WTC11 (cell line): Measurements from ENCODE around the gene ARHGEF17. TPM values are rescaled to one million over a fixed set of nuclear protein-coding genes. Genes with fewer than 3 reads are reported as not detected.

Source experiments
- ATAC-seq: fragments of 200-7000 bp; cut with Tn5 transposase; 2 replicates; pipeline ENCODE4 v1.10.0; 2021; ENCODE audit warnings: mild to moderate bottlenecking, moderate library complexity
- CTCF ChIA-PET: fragments of 300-600 bp; sonication (Branson Sonifier 250); formaldehyde crosslinking; loops from one replicate; lab custom pipeline; 2021; ENCODE audit warnings: antibody characterized with exemption; lab: Charles Lee
- POLR2A ChIA-PET: fragments of 350-600 bp; sonication (Branson Sonifier 250); formaldehyde crosslinking; loops from one replicate; lab custom pipeline; 2021; ENCODE audit warnings: antibody characterized with exemption; lab: Charles Lee
- DNase-seq: peaks from one replicate; pipeline ENCODE4 v3.0.0; 2021; ENCODE audit warnings: low spot score
- H3K27ac Mint-ChIP-seq: 2 replicates; pipeline ENCODE4 v1.8.0; 2021; ENCODE audit warnings: mixed read lengths
- H3K27me3 Mint-ChIP-seq: 2 replicates; pipeline ENCODE4 v1.8.0; 2021; ENCODE audit warnings: low read depth, mild to moderate bottlenecking, moderate library complexity, mixed read lengths
- H3K36me3 Mint-ChIP-seq: 2 replicates; pipeline ENCODE4 v1.8.0; 2021; ENCODE audit warnings: mixed read lengths
- H3K4me1 Mint-ChIP-seq: 2 replicates; pipeline ENCODE4 v1.8.0; 2022; ENCODE audit warnings: mixed read lengths
- H3K4me3 Mint-ChIP-seq: 2 replicates; pipeline ENCODE4 v1.8.0; 2021; ENCODE audit warnings: mild to moderate bottlenecking, moderate library complexity, mixed read lengths
- H3K9me3 Mint-ChIP-seq: 2 replicates; pipeline ENCODE4 v1.8.0; 2021; ENCODE audit warnings: mixed read lengths
- CREB1 ChIP-seq: sonication (generic); formaldehyde crosslinking; IDR thresholded peaks from 2 replicates; pipeline ENCODE4 v1.8.0; 2023; ENCODE audit warnings: mild to moderate bottlenecking, missing genetic modification reagents
- CREM ChIP-seq: sonication (generic); formaldehyde crosslinking; IDR thresholded peaks from 2 replicates; pipeline ENCODE4 v1.8.1; 2022; ENCODE audit warnings: mild to moderate bottlenecking, missing genetic modification reagents, moderate library complexity
- E2F5 ChIP-seq: sonication (generic); formaldehyde crosslinking; IDR thresholded peaks from 2 replicates; pipeline ENCODE4 v1.8.1; 2022; ENCODE audit warnings: mild to moderate bottlenecking, moderate library complexity, missing genetic modification reagents
- HMGA2 ChIP-seq: fragments of 250-450 bp; sonication (Bioruptor Pico); IDR thresholded peaks from 2 replicates; pipeline ENCODE4 v1.4.0; 2021; ENCODE audit warnings: mild to moderate bottlenecking, moderate library complexity
- JUN ChIP-seq: sonication (generic); formaldehyde crosslinking; IDR thresholded peaks from 2 replicates; pipeline ENCODE4 v1.8.0; 2023; ENCODE audit warnings: mild to moderate bottlenecking, missing genetic modification reagents
- MXD4 ChIP-seq: fragments of 250-450 bp; sonication (Bioruptor Pico); IDR thresholded peaks from 2 replicates; pipeline ENCODE4 v1.8.0; 2021; ENCODE audit warnings: mild to moderate bottlenecking, moderate library complexity, borderline replicate concordance
- NFE2L1 ChIP-seq: sonication (generic); formaldehyde crosslinking; IDR thresholded peaks from 2 replicates; pipeline ENCODE4 v1.8.1; 2023; ENCODE audit warnings: missing genetic modification reagents
- NR2C2 ChIP-seq: sonication (generic); formaldehyde crosslinking; IDR thresholded peaks from 2 replicates; pipeline ENCODE4 v1.8.0; 2022; ENCODE audit warnings: mild to moderate bottlenecking, missing genetic modification reagents
- NR3C1 ChIP-seq: sonication (generic); formaldehyde crosslinking; conservative IDR thresholded peaks from 2 replicates; pipeline ENCODE4 v1.8.1; 2023; ENCODE audit warnings: low read depth, mild to moderate bottlenecking, missing genetic modification reagents
- OVOL2 ChIP-seq: fragments of 250-450 bp; sonication (Bioruptor Pico); IDR thresholded peaks from 2 replicates; pipeline ENCODE4 v1.9.0; 2021; ENCODE audit warnings: mild to moderate bottlenecking, borderline replicate concordance
- RELA ChIP-seq: sonication (generic); formaldehyde crosslinking; IDR thresholded peaks from 2 replicates; pipeline ENCODE4 v1.8.1; 2022; ENCODE audit warnings: missing genetic modification reagents, mild to moderate bottlenecking, borderline replicate concordance
- RORB ChIP-seq: fragments of 250-450 bp; sonication (Bioruptor Pico); IDR thresholded peaks from 2 replicates; pipeline ENCODE4 v1.9.0; 2021; ENCODE audit warnings: mild to moderate bottlenecking
- SMAD3 ChIP-seq: sonication (generic); formaldehyde crosslinking; IDR thresholded peaks from 2 replicates; pipeline ENCODE4 v1.8.0; 2022; ENCODE audit warnings: missing genetic modification reagents, mild to moderate bottlenecking, borderline replicate concordance
- STAT6 ChIP-seq: sonication (generic); formaldehyde crosslinking; conservative IDR thresholded peaks from 2 replicates; pipeline ENCODE4 v1.8.1; 2023; ENCODE audit warnings: mild to moderate bottlenecking, low read depth, missing genetic modification reagents, moderate library complexity
- TCF7 ChIP-seq: sonication (generic); formaldehyde crosslinking; IDR thresholded peaks from 2 replicates; pipeline ENCODE4 v1.8.0; 2022; ENCODE audit warnings: mild to moderate bottlenecking, low read depth, missing genetic modification reagents, moderate library complexity
- TEAD1 ChIP-seq: sonication (generic); formaldehyde crosslinking; IDR thresholded peaks from 2 replicates; pipeline ENCODE4 v1.8.0; 2022; ENCODE audit warnings: mild to moderate bottlenecking, missing genetic modification reagents
- USF1 ChIP-seq: sonication (generic); formaldehyde crosslinking; IDR thresholded peaks from 2 replicates; pipeline ENCODE4 v1.8.0; 2022; ENCODE audit warnings: mild to moderate bottlenecking, missing genetic modification reagents
- ZNF138 ChIP-seq: sonication (generic); formaldehyde crosslinking; conservative IDR thresholded peaks from 2 replicates; pipeline ENCODE4 v1.8.1; 2022; ENCODE audit warnings: mild to moderate bottlenecking, moderate library complexity, missing genetic modification reagents
- ZNF671 ChIP-seq: fragments of 250-450 bp; sonication (Bioruptor Pico); IDR thresholded peaks from 2 replicates; pipeline ENCODE4 v1.8.0; 2021; ENCODE audit warnings: mild to moderate bottlenecking
- total RNA-seq: library from RNA; stranded (reverse); gene quantifications from 3 replicates; pipeline ENCODE4 v1.2.3, GENCODE V29; 2021
- TF ChIP-seq, protein P1 (sequence below): sonication (generic); formaldehyde crosslinking; IDR thresholded peaks from 2 replicates; pipeline ENCODE4 v1.8.1; 2023; ENCODE audit warnings: mild to moderate bottlenecking, missing genetic modification reagents, moderate library complexity

ARHGEF17 gene
- total RNA-seq, 1 experiment from 2014 or later: 18.2 TPM

GRCh38 chr11:73412308-73412707, 104.2 kb downstream of the ARHGEF17 start (continued):
- no peak for TF ChIP-seq STAT6 (CRISPR knock-in tag)
- no peak for TF ChIP-seq HMGA2 (CRISPR knock-in tag)
- no peak for TF ChIP-seq ZNF138
- TF ChIP-seq CREB1 (CRISPR knock-in tag): no peak
- no peak for TF ChIP-seq NR3C1 (CRISPR knock-in tag)
- TF ChIP-seq TCF7 (CRISPR knock-in tag): no peak

DNA sequence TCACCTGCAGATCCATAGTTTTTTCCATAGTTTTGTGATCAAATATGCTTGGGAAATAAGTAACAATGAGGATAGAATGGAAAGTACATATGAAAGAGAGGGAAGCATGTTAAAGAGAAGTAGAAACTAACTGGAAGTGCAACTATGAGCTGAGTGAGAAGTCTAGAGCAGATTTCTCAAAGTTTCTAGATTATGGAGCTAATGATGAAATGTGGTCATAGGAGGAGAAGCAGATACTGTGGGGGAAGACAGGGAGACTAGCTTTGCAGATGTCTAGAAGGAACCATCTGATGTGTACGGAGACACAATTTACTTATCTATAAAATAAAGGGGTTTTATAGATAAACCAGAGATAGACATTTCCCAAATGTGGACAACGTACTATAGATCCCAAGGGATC, 105.2 kb downstream of the ARHGEF17 start:
- H3K4me1 Mint-ChIP-seq: no peaks in the 10 kb centered on the region
- H3K36me3 Mint-ChIP-seq: peaks cover 15% of the 10 kb centered on the region
- ATAC-seq (no peak), DNase-seq (no peak)
- H3K27me3 Mint-ChIP-seq: no peaks in the 10 kb centered on the region
- ChIA-PET CTCF (interaction anchor here (0.9 to 1.8 kb wide), 2 partner anchors 62 to 213 kb away, joined by 3 to 4 read pairs; no protein-coding TSS in a partner anchor), POLR2A (interaction anchor here (0.6 kb wide), 1 partner anchor 517 kb away, joined by 4 read pairs; no protein-coding TSS in a partner anchor)
- no peak overlapping the region for H3K27ac Mint-ChIP-seq
- no peak for TF ChIP-seq STAT6 (CRISPR knock-in tag)
- TF ChIP-seq RORB (CRISPR knock-in tag): no peak
- TF ChIP-seq JUN (CRISPR knock-in tag): no peak
- no peak for TF ChIP-seq HMGA2 (CRISPR knock-in tag)
- no peak for TF ChIP-seq NFE2L1 (CRISPR knock-in tag)
- TF ChIP-seq OVOL2 (CRISPR knock-in tag): no peak
- no peak overlapping the region for H3K4me3 Mint-ChIP-seq
- H3K9me3 Mint-ChIP-seq: no peaks in the 10 kb centered on the region

DNA sequence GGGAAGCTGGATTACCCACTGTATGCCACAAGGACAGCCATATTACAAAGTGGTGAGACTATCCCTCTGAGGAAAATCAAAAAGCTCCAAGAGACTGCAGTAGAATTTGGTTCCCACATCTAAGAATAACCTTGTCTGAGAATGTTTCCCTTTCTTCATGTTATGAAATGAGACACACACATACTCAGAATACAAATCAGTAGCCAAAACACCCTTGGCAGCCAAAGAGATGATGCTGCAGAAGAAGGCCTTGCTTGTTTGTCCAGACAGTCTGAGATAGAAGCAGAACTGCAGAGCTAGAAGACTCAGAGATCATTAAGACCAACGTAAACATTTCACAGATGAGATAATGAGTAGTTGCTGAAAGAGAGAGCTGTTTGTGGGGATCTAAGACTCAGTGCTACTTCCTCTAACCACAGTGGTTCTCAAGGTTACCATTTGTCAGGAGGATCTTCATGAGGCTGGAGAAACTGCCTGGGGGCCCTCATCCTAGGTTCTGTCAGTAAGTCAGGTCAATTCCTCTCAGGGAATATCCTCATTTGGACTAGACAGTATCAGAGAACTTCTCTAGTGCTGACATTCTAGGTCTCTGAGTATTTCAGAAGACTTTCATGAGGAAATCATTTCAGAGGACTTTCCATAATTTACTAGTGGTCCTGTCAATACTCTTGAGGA, 107.0 kb downstream of the ARHGEF17 start:
- ChIA-PET CTCF (interaction anchor here (1.2 to 1.4 kb wide), 3 partner anchors 22 to 246 kb away, joined by 3 to 6 read pairs (median 4); no protein-coding TSS in a partner anchor), POLR2A (no interaction called here)
- H3K9me3 Mint-ChIP-seq: no peaks in the 10 kb centered on the region
- ATAC-seq: no peak
- no peaks in the 10 kb centered on the region for H3K4me1 Mint-ChIP-seq
- TF ChIP-seq USF1 (CRISPR knock-in tag) (no peak), TEAD1 (CRISPR knock-in tag) (no peak)
- no peak for DNase-seq
- H3K4me3 Mint-ChIP-seq: no peak overlapping the region
- H3K36me3 Mint-ChIP-seq: peaks cover 9% of the 10 kb centered on the region
- H3K27ac Mint-ChIP-seq: no peak overlapping the region
- no peaks in the 10 kb centered on the region for H3K27me3 Mint-ChIP-seq

- CTCF ChIA-PET: interaction anchor here (1.2 to 1.4 kb wide), 2 partner anchors 23 to 65 kb away, joined by 3 to 4 read pairs; no protein-coding TSS in a partner anchor
- Mint-ChIP-seq H3K27me3 (no peaks in the 10 kb centered on the region), H3K27ac (no peak overlapping the region), H3K36me3 (peaks cover 9% of the 10 kb centered on the region), H3K4me3 (no peak overlapping the region), H3K9me3 (no peaks in the 10 kb centered on the region), H3K4me1 (no peaks in the 10 kb centered on the region)
- ATAC-seq (no peak), DNase-seq (no peak)
- no peak for TF ChIP-seq MXD4 (CRISPR knock-in tag)
- no peak for TF ChIP-seq NR2C2
- no peak for TF ChIP-seq ZNF671
- no peak for TF ChIP-seq SMAD3 (CRISPR knock-in tag)
- no peak for TF ChIP-seq E2F5 (CRISPR knock-in tag)
- TF ChIP-seq OVOL2 (CRISPR knock-in tag): no peak
- TF ChIP-seq, protein P1, sequence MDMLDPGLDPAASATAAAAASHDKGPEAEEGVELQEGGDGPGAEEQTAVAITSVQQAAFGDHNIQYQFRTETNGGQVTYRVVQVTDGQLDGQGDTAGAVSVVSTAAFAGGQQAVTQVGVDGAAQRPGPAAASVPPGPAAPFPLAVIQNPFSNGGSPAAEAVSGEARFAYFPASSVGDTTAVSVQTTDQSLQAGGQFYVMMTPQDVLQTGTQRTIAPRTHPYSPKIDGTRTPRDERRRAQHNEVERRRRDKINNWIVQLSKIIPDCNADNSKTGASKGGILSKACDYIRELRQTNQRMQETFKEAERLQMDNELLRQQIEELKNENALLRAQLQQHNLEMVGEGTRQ: no peak
- TF ChIP-seq RELA: no peak
- TF ChIP-seq CREM (CRISPR knock-in tag): no peak
- POLR2A ChIA-PET: no interaction called here
Observed at GRCh38 chr11:73415854-73416615, 108.0 kb downstream of the ARHGEF17 start.
